Measurements from ENCODE around the gene SWAP70. TPM values are rescaled to one million over a fixed set of nuclear protein-coding genes. Genes with fewer than 3 reads are reported as not detected.
A peak's percentile ranks its signal among the peaks of the same experiment; 100 is the strongest.

The SWAP70 gene
- total and polyA plus RNA-seq, 2 of the 8 experiments (the other 6 are each of a cell fraction or from before 2014, with no cell fraction given) = 14.8 to 37.5 TPM

GRCh38 chr11:9789910-9790309 lies 126.0 kb downstream of the SWAP70 start:
- Histone ChIP-seq H2BK20ac (ENCODE audit: low read length) (no peak overlapping the region), H3K79me1 (ENCODE audit: low read depth, low read length) (no peaks in the 10 kb centered on the region), H3K23me2 (ENCODE audit: low read depth, low read length) (no peaks in the 10 kb centered on the region), H2AK5ac (ENCODE audit: low read depth, low read length) (no peak overlapping the region), H3K27me3 (replicated peaks in 1 of 4; ENCODE audit: control insufficient read depth in 3 of 4, extremely low read depth in 1 of 4, insufficient read depth in 3 of 4, low read length in 3 of 4) (no peaks in the 10 kb centered on the region), H3K4me1 (replicated peaks in 1 of 4; ENCODE audit: control insufficient read depth in 3 of 4, insufficient read depth in 4 of 4, low read length in 3 of 4) (no peaks in the 10 kb centered on the region), H3K4me3 (ENCODE audit: extremely low read depth in 1 of 4, insufficient read depth in 2 of 4, low read depth in 3 of 4, low read length in 4 of 4) (no peak overlapping the region), H3K14ac (ENCODE audit: insufficient read length) (no peak overlapping the region), H4K20me1 (replicated peaks in 1 of 2; ENCODE audit: control insufficient read depth in 1 of 2, insufficient read depth in 2 of 2, low read length in 2 of 2) (peaks cover 0 to under 1% of the 10 kb centered on the region in 2 experiments), H2AFZ (ENCODE audit: low read length) (no peak overlapping the region), H4K5ac (ENCODE audit: insufficient read length, low read depth, low read length) (no peak overlapping the region), H2BK5ac (ENCODE audit: low read depth, low read length) (no peak overlapping the region), H2BK120ac (replicated peaks; ENCODE audit: low read depth, low read length) (no peak overlapping the region), H4K91ac (replicated peaks; ENCODE audit: insufficient read length, low read length) (no peak overlapping the region), H3K18ac (ENCODE audit: extremely low read depth, low read length) (no peak overlapping the region), H3K27ac (ENCODE audit: low read depth, low read length) (no peak overlapping the region), H3K36me3 (ENCODE audit: control insufficient read depth in 2 of 4, insufficient read depth in 4 of 4, low read length in 3 of 4) (peaks cover 6 to 19% (median 10%) of the 10 kb centered on the region in 4 experiments), H3K4ac (replicated peaks; ENCODE audit: insufficient read length, low read depth, low read length) (no peak overlapping the region), H3K56ac (replicated peaks; ENCODE audit: insufficient read length, low read depth, low read length) (no peak overlapping the region), H4K8ac (ENCODE audit: extremely low read depth, insufficient read depth, low read length) (no peak overlapping the region), H2BK15ac (ENCODE audit: low read length) (0 out of 2 replicates have a peak overlapping the region, but pooled peaks have one; percentile 8), H3K4me2 (ENCODE audit: insufficient read depth in 1 of 2, low read depth in 2 of 2, low read length in 2 of 2) (no peak overlapping the region), H3K79me2 (ENCODE audit: control insufficient read depth in 1 of 2, insufficient read depth in 2 of 2, low read length in 2 of 2) (no peaks in the 10 kb centered on the region), H2BK12ac (ENCODE audit: low read depth, low read length) (no peak overlapping the region), H3K9ac (replicated peaks in 1 of 4; ENCODE audit: extremely low read depth in 1 of 4, low read depth in 3 of 4, low read length in 3 of 4) (no peak overlapping the region), H3K23ac (ENCODE audit: insufficient read length) (no peak overlapping the region), H3K9me3 (ENCODE audit: insufficient read depth in 2 of 2, low read depth in 1 of 2, low read length in 1 of 2) (no peaks in the 10 kb centered on the region)
- CTCF ChIA-PET (ENCODE audit: partially characterized antibody) = interaction anchor here (1.1 kb wide), 1 partner anchor 518 kb away, joined by 3 read pairs; no protein-coding TSS in a partner anchor
- TF ChIP-seq POLR2AphosphoS5 (IDR thresholded peaks at IDR 0.05; ENCODE audit: low read depth, low read length) (no peak), TEAD4 (IDR thresholded peaks at IDR 0.05; ENCODE audit: low read depth, low read length) (0 out of 2 replicates have a peak, but pooled peaks have one; percentile 20)
- no peak for FAIRE-seq
- POLR2A ChIA-PET (ENCODE audit: partially characterized antibody) = no interaction called here
- 92% methylated on average over 3 of the region's 3 CpGs; no CpG with 5 or more reads in 1 of the 2 experiments for WGBS, 2 experiments (ENCODE audit: extremely low coverage in 1 of 2, insufficient coverage in 1 of 2, insufficient read length in 1 of 2, insufficient replicate concordance in 2 of 2, low coverage in 1 of 2, low lambda C conversion rate in 2 of 2, missing lambda C conversion rate in 1 of 2)
- DNase-seq (ENCODE audit: low read depth in 1 of 2, low spot score in 2 of 2) = no peak
